GM21367 (cell line): Measurements from ENCODE around the gene GPSM1.

Experiments used
- ATAC-seq: cut with Tn5 transposase; IDR thresholded peaks from one replicate; pipeline ENCODE4 v1.9.1; 2021; ENCODE audit not compliant: unreplicated experiment

GPSM1 gene

GRCh38 chr9:136358888-136359287 is 31.5 kb downstream of the GPSM1 start:
- ATAC-seq = no peak

- ATAC-seq = no peak
These were observed 32.7 kb downstream of the GPSM1 start for GRCh38 chr9:136359774-136360718.

- no peak for ATAC-seq
These were observed 33.9 kb downstream of the GPSM1 start for GRCh38 chr9:136361047-136361753.

- no peak for ATAC-seq
These were observed 34.6 kb downstream of the GPSM1 start for GRCh38 chr9:136361754-136362449.

GRCh38 chr9:136362450-136362784 is 35.1 kb downstream of the GPSM1 start:
- no peak for ATAC-seq

GRCh38 chr9:136363106-136363948 is 36.0 kb downstream of the GPSM1 start, which contains the start of gene DNLZ:
Gene DNLZ, minus strand, starts transcription at chr9:136363744. Its CDS starts 30 bp downstream, at chr9:136363714.
- ATAC-seq = peak; percentile 61

GRCh38 chr9:136363949-136364748 is 36.8 kb downstream of the GPSM1 start:
- no peak for ATAC-seq

- no peak for ATAC-seq
These were observed 37.8 kb downstream of the GPSM1 start for GRCh38 chr9:136364942-136365774.

GRCh38 chr9:136365775-136366222 is 38.5 kb downstream of the GPSM1 start:
- no peak for ATAC-seq

- no peak for ATAC-seq
These were observed 39.5 kb downstream of the GPSM1 start for GRCh38 chr9:136366826-136367225.

- no peak for ATAC-seq
These were observed 40.2 kb downstream of the GPSM1 start for GRCh38 chr9:136367296-136368145.

GRCh38 chr9:136368190-136368589 is 40.9 kb downstream of the GPSM1 start:
- no peak for ATAC-seq

- no peak for ATAC-seq
These were observed 42.7 kb downstream of the GPSM1 start for GRCh38 chr9:136370037-136370436.

GRCh38 chr9:136370687-136371532 is 43.6 kb downstream of the GPSM1 start:
- ATAC-seq = no peak

GRCh38 chr9:136371533-136371880 is 44.2 kb downstream of the GPSM1 start:
- no peak for ATAC-seq

GRCh38 chr9:136372006-136372405 is 44.7 kb downstream of the GPSM1 start:
- no peak for ATAC-seq
